ENCODE measurements around the gene GLO1.

DNA sequence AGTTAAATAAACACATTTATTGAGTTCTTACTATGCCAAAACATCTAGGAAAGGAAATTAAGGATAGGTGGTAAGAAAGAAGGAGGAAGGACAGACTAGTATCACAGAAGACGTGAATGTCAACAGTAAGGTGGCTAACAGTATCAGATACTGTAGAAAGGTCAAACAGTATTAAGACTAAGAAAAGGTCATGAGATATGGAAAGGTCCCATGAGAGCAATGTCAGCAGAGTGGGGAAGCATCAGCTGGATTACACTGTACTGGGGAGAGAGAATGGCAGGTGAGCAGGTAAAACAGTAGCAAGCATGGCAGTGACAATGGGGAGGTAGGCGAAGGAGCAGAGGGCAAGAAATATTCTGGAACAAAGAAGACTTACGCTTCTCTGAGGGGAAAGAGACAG is 18.0 kb downstream of the GLO1 start:
- TF ChIP-seq, protein P1, sequence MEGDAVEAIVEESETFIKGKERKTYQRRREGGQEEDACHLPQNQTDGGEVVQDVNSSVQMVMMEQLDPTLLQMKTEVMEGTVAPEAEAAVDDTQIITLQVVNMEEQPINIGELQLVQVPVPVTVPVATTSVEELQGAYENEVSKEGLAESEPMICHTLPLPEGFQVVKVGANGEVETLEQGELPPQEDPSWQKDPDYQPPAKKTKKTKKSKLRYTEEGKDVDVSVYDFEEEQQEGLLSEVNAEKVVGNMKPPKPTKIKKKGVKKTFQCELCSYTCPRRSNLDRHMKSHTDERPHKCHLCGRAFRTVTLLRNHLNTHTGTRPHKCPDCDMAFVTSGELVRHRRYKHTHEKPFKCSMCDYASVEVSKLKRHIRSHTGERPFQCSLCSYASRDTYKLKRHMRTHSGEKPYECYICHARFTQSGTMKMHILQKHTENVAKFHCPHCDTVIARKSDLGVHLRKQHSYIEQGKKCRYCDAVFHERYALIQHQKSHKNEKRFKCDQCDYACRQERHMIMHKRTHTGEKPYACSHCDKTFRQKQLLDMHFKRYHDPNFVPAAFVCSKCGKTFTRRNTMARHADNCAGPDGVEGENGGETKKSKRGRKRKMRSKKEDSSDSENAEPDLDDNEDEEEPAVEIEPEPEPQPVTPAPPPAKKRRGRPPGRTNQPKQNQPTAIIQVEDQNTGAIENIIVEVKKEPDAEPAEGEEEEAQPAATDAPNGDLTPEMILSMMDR (IDR thresholded peaks at IDR 0.05 in 4 of 5, conservative IDR thresholded peaks at IDR 0.05 in 1 of 5), result no peak
- TF ChIP-seq POLR2A (IDR thresholded peaks at IDR 0.05), result no peak
